Sigmoid colon (tissue), 4 donors: ENCODE results near the gene BBX.

Experiments
- EP300 ChIP-seq, 4 donors: sonication (generic); formaldehyde crosslinking; IDR thresholded peaks; one replicate each; pipeline ENCODE4 v1.6.1; 2017; ENCODE audit warnings: antibody characterized with exemption in 4 of 4
- POLR2AphosphoS5 ChIP-seq, 4 donors: sonication (generic); formaldehyde crosslinking; IDR thresholded peaks; one replicate each; pipeline ENCODE4 v1.6.1; 2017; ENCODE audit warnings: antibody characterized with exemption in 4 of 4
- TF ChIP-seq, protein P1 (sequence below), 4 experiments: fragments of 450-650 bp in 3 of 4; fragments of 200-600 bp in 1 of 4; IDR thresholded peaks; one replicate each; pipeline ENCODE4 v1.5.1; 2016 to 2019; ENCODE audit warnings: antibody characterized with exemption in 4 of 4, mild to moderate bottlenecking in 3 of 4, moderate library complexity in 2 of 4

DNA sequence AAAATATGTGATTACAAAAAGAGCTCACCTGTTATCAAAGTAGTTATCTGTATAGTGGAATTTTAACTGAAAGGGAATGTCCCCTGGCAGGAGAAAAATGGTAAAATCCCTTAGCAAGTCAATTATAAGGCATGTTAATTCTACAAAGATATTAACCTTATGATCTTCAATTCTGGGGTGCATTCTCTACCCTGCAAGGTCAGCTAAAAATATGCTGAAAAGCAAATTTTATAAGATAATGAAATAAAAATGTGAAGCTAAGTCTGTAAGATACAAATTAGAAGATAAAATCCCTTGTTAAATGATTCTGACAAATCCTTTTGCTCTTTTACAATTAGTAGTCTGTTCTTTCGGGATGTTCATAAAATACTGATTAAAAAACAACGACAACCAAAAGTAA lies 109.8 kb downstream of the BBX start:
- TF ChIP-seq, protein P1, sequence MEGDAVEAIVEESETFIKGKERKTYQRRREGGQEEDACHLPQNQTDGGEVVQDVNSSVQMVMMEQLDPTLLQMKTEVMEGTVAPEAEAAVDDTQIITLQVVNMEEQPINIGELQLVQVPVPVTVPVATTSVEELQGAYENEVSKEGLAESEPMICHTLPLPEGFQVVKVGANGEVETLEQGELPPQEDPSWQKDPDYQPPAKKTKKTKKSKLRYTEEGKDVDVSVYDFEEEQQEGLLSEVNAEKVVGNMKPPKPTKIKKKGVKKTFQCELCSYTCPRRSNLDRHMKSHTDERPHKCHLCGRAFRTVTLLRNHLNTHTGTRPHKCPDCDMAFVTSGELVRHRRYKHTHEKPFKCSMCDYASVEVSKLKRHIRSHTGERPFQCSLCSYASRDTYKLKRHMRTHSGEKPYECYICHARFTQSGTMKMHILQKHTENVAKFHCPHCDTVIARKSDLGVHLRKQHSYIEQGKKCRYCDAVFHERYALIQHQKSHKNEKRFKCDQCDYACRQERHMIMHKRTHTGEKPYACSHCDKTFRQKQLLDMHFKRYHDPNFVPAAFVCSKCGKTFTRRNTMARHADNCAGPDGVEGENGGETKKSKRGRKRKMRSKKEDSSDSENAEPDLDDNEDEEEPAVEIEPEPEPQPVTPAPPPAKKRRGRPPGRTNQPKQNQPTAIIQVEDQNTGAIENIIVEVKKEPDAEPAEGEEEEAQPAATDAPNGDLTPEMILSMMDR (IDR thresholded peaks at IDR 0.05) = no peak
- no peak for TF ChIP-seq POLR2AphosphoS5 (IDR thresholded peaks at IDR 0.05)
- TF ChIP-seq EP300 (IDR thresholded peaks at IDR 0.05) = no peak
